ENCODE data around the gene TSEN2.
A peak's percentile ranks its signal among the peaks of the same experiment; 100 is the strongest.
"Not testable (repeated sequence)": the region's sequence is repeated elsewhere in the genome, so short reads cannot be mapped to it uniquely, and the experiment has no call there.

TSEN2 gene

DNA sequence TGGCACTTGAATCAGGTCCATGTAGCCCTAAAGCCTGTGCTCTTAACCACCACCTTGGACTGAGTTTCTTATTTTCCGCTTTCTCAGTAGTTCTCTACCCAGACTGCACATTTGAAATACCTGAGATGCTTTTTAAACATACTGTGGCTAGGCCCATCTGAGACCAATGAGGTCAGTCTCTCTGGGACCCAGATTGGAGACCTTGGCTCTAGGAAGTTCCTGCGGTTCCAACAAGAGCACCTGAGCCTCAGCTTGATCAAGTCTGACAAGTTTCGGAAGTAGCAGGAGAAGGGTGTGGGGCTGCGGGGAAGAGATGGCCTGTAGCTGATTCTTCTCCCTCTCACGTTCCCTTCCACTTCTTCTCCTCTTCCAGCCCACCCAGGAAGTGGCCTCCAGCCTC lies 11.5 kb upstream of the TSEN2 start:
- no peak for DNase-seq

DNA sequence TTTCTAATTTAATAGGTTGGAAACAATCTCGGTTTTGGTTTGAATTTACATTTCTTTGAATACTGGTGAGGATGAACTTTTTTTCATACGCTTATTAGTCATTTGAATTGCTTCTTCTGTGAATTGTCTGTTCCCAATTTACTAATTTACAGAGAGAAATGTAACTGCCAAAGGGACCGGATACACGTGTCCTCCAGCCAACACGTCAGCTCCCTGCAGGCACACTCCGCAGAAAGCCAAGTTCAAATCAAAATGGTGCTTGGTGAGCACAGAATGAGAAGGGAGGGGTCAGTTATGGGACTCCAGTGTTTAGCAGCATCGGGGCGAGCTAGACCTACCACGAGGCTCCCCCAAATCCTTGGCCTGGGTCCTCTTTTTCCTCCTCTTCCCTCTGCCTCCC lies 10.8 kb upstream of the TSEN2 start:
- DNase-seq, result no peak

DNA sequence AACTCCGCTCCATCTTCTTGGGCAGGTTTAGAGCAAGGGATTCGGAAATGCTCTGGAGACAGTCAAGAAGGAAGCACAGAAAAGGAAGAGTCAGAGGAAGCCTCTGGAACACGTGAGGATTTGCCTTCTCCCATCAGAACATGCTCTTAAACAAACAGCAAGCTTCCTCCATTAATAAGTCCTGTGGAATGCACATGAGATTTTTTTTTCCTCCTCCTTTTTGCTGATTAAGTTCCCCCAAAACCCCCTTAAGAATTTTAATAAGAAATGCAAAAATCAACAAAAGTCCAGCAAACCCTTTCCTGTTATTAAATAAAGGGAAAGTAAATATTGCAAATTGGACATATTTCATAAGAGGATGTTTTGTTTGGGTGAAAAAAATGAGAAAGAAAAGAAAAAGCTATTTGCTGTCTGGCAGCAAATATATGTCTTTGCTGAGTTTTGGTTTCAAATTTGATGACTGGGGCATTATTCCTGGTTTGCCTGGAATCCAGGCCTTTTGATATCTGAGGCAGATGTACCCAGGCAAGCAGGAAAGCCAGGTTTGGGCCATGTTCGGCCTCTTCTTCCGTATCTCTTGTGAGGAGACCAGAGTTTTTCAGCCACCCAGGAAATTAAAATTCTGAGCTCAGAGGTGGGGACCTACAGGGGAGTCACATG lies 7.9 kb upstream of the TSEN2 start:
- no peak for DNase-seq

DNA sequence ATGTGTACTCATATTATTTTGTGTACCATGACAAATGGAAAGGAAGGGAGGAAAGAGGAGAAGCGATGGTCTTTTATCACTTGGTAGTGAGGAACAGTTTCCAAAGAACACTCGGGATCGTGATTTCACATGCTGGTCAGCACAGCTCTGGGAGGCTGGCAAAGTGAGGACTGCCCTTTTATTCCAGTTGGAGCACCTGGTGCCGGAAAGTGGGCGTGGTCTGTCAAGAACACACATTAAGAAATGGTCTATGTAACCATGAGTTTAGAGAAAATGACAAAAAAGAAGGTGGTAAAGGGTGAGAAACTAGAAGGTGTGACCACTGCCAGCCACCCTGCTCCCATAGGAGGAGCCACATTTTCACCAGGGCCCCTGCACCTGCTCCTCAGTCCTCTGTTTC lies 7.0 kb upstream of the TSEN2 start:
- DNase-seq, result no peak

DNA sequence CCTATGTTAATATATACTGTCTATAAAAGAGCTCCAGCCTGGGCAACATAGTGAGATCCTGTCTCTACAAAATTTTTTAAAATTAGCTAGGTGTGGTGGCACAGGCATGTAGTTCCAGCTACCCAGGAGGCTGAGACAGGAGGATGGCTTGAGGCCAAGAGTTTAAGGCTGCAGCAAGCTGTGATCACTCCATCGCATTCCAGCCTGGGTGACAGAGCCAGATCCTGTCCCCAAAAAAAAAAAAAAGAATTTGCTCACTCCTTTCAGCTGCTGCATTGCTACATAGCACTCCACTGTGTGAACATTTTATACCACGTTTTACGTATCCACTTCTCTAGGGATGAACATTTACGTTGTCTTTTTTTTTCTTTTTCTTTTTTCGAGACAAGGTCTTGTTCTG lies 6.0 kb upstream of the TSEN2 start:
- no peak for DNase-seq

DNA sequence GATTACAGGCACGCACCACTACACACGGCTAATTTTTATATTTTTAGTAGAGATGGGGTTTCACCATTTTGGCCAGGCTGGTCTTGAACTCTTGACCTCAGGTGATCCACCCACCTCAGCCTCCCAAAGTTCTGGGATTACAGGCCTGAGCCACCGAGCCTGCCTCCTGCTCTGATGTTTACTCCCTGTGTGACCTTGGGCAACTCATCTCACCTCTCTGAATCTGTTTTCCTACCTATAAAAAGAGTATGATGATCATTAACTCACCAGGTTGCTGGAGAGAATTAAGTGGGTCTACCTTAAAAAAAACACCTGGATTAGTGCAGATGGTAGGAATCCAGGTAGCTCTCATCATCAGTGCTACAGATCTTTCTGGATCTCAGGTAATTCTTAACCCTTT lies 5.1 kb upstream of the TSEN2 start:
- DNase-seq, result not testable (repeated sequence)

DNA sequence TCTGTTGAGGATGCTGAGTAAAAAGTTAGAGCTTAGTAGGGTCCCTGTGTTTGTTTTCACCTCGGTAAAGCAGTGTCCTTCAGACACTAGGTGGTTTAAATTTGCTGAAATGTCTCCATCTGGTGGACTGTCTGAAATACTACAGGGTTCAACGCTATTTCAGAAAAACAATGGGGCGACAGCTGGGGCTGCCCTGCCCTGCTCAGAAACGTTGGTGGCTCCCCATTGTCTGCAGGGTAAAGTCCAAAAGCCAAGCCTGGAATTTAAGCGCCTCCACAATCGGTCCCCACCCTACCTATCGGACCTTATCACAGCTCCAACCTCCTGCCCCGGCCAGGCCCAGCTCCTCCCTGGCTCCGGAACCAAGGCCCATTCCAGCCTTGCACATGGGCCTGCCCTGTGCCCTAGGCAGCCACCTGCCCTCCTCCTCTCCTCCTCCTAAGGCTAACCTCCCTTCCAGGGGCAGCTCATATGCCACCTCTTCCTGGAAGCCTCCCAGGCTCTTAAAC lies 4.3 kb upstream of the TSEN2 start:
- DNase-seq, result peak; percentile 29

DNA sequence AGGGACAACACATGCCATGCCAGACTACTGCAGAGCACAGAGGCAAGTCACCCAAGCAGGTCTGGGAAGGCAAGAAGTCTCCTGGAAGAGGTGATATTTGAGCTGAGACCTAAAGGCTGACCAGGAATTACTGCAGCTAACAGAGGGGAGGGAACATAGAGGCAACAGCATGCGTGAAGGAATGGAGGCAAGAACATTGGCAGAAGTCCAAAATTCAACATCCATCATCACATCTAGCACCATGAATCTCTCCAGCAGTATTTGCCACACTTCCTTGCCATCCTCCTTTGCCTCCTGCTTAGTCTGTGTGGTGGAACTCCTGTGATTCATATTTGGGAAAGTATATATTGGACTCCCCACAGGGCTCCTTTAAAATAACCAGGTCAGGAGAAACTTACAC lies 870 bp upstream of the TSEN2 start:
- peak; percentile 6 for DNase-seq

DNA sequence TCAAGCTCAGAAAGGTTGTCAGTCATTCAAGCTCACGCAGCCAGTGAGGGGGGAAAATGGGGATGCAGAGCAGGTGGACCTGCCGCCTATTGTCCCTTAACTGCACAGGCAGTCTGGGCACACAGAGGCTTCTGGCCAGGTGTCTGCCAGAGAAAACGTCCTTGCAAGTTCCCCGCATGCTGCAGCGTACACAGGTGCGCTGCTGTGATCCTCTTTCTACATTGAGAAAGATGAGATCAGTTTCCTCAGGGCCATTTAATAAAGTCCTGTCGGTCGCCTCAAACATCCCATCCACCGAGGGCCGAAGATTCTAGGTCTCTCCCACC lies 445 bp upstream of the TSEN2 start:
- peak; percentile 48 for DNase-seq

DNA sequence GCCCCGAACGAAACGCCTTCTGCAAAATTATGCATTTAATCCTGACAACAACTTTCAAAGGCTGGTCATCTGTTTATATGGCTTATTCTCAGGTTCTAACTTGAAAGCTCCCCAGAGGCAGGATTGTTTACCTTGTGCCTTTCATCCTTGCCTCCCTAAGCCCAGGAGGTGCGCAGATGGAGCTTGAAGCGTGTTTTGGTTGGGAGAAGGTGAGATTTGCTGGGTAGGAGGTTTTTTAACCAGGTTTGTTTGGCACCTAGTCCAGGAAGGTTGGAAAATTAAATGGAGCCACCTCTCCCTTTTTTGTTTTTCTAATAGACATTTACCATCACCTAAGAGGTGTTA lies 675 bp downstream of the TSEN2 start:
- peak; percentile 11 for DNase-seq

DNA sequence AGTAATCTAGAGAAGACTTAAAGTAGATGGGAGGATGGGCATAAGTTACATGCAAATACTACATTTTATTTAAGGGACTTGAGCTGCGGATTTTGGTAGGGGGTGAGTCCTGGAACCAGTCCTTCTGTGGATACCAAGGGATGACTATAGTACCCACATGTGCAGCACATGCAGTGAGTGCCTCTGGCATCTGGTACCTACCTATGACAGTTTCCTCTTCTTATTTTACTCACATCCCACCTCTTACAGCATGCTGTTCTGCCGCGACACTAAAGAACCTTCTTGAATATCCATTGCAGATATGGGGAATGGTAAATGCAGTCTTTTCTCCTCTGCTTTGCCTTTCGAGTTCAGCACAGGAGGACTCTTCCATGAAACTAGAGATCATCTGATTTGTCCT lies 1.7 kb downstream of the TSEN2 start:
- no peak for DNase-seq

DNA sequence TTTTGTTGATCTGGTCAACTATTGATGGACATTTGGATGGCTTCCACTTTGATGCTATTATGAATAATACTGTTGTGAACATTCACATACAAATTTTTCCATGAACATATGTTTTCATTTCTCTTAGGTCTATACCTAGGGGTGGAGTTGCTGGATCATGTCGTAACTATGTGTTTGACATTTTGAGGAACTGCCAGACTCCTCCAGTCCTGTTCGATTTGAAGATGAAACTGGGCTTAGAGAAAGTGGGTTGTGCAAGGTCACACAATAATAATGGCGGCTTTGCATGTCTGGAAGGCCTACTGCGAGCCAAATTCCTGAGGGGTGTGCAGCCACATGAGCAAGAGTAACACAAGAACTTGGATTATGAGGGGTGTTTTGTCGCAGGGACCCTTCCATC lies 2.6 kb downstream of the TSEN2 start:
- DNase-seq, result no peak

DNA sequence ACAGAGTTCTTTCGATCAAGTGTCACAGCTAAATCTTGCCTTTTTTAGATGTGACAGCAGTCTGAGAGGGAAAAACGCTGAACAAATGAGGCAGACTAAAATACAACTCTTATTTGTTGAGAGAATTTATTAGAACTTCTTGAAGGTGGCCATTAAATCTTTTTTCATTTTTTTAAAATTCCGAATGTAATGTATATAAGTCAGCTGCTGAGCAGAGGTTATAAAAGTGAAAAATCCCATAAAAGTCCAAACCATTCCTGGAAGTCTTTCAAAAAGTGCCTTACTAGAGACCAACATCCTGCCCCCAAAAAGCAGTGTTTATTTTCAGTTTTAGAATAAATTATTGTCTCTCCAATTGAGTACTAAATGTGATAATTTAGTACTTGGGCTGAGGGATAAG lies 3.1 kb downstream of the TSEN2 start:
- no peak for DNase-seq

DNA sequence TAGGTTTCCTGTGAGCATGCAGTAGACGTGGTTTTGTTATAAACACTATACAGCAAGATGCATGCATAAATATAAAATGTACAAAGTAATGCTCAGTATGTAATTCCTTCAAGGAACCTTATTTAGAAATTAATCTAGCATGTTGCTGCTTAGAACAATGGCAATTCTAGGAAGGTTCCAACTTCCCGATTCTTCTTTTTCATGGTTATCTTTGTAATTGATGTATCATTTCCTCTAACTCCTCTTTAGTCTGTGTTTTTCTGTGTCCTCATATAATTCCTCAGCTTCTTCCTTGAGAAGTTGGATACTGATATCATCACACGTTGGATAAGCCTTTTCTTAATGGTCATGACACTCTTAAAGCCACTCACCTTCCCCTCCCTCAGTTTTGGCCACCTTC lies 3.5 kb downstream of the TSEN2 start:
- DNase-seq, result no peak

DNA sequence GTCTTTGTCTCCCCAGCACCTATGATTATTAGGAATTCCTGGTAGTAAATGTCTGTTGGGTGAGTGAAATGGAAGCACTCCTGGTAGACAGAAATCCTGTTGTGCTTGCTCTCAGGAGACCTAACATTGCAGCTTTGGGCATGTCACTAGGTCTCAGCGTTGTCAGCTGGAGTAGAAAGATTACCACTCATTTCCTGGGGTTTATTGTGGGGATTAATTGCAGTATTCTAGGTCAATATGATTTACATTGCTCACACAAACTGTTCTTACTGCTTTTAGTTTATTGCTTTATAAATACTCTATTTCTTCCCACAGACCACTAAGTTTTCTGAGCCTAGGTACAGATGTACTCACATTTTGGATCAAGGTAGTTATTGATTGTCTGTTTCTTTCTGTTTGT lies 5.1 kb downstream of the TSEN2 start:
- no peak for DNase-seq

DNA sequence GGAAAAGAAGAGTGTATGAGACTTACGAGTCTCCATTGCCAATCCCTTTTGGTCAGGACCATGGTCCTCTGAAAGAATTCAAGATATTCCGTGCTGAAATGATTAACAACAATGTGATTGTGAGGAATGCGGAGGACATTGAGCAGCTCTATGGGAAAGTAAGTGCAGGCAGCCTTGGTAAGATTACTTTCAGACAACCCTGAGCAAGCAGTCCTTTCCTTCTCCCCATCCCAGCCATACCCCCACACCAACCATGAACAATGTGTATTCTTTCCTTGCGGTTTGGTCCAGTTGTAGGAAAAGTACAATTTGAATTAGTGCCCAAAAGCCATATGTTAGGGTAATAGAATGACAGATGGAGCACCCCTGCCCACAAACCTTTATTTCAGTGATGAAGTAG lies 5.6 kb downstream of the TSEN2 start:
- no peak for DNase-seq

DNA sequence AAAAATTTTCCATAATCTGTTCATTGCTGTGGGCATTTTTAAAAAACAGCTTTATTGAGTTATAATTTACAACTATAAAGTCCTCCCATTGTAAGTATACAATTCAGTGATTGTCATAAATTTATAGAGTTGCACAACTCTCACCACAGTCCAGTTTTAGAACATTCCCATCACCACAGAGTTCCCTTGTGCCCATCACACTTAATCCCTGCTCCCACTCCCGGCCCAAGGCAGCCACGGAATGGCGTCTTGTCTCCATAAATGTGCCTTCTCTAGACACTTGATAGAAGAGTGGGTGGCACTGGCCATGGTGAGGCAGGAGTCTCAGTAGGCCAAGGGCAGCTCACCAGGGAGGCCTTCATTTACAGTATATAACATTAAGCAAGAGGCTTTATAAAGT lies 6.3 kb downstream of the TSEN2 start:
- DNase-seq, result no peak

DNA sequence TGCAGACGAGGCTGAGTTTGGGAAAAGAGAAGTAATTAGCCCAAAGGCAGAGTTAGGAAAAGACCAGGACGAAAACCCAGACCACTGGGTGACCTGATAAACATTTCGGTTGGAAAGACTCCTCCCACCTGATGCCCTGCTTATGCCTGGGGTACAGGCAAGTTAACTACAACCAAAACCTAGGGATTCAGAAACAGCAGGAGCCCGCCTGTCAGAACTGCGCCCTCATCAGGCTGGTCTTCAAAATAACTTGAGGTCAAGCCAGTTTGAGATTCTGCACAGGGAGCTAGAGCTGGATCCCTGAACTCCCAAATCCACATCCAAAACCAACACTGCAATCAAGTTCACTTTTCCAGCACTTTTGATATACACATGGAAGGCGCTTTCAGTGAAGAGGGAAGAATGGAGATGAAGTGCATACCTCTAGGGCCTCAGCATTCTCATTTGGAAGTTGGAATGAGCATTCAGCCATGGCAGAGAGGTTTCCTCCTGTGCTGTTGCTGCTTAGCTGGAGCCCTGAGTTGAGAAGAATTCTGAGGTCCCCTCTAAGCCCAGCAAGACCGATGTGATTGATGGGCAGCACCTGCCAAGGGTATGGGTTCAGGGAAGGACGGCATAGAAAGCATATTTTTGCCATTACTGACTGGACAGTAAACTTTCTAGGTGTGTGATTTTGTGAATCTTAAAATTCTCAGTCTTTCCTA lies 11.6 kb downstream of the TSEN2 start:
- DNase-seq, result no peak

DNA sequence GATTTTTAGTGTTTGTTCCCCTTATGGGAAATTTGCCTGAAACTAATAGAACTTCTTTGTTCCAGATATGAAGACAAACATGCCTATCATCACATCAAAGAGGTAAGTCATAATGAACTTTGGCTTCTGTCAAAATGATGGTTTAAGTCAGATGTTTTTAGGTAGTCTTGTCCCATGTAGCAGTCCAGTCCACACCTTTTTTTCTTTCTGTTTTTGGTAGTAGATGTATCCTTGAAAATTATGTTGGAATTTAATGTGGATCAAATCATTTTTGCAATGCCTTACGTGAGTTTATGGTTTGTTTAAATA lies 12.1 kb downstream of the TSEN2 start:
- no peak for DNase-seq

DNA sequence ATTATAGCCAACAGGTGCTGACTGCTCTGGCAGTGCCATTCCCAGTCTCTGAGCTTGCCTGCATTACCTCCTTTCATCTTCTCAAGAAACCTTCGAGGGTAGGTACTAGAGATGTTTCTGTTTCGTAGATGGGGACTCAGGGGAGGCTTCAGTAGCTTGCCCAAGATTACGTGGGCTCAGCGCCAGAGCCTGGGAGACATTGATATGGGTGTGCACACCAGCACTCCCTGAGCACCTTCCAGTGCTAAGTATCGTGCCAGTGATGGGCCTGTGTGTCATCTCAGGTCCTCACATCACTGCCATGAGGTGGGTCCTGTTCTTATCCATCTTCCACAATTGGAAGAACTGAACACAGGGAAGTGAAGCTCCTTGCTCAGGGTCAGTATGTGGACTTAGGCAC lies 15.2 kb downstream of the TSEN2 start:
- DNase-seq, result no peak

DNA sequence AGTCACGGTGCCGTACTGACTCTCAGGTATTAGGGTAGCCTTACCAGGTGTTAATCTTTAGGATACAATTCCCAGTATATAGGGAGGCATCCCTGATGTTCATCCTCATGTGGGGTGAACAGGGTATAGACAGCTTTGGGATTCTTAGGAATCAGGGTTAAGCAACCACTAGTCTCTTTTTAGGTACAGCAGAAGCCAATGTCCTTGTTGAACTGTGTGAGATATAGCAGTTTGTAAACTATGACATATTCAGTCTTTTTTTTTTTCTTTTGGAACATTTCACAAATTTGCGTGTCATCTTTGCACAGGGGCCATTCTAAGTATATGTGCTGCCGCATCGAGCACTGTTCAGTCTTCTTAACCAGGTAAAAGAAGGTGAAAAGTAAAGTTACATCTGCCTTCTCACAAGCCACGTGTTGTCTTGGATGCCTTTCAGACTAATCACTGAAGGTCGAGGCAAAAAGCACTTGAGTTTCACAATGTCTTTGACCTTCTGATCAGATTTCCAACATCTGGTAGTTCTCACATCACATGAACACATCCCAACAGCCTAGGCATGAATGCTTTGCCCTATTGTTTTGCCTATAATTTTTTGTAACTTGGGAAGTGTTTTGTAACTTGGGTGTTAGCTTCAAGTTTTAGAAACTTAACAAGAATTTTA lies 17.2 kb downstream of the TSEN2 start:
- DNase-seq, result no peak

DNA sequence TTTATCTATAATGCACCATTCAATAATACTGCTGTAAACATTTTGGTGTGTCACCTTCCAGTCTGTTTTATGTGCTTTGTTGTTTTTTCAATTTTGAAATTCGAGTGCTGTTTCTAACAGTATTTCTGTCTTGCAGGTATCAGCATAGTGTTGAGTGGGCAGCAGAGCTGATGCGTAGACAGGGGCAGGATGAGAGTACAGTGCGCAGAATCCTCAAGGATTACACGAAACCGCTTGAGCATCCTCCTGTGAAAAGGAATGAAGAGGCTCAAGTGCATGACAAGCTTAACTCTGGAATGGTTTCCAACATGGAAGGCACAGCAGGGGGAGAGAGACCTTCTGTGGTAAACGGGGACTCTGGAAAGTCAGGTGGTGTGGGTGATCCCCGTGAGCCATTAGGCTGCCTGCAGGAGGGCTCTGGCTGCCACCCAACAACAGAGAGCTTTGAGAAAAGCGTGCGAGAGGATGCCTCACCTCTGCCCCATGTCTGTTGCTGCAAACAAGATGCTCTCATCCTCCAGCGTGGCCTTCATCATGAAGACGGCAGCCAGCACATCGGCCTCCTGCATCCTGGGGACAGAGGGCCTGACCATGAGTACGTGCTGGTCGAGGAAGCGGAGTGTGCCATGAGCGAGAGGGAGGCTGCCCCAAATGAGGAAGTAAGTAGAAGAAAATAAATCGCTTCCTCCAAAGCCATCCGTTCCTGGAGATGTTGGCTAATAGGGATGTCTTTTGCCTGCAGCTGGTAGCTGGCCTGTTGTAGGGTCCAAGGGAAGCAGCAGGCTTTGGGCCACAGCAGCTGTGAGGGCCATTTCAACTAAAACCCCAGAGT lies 19.1 kb downstream of the TSEN2 start:
- DNase-seq, result peak; percentile 54

DNA sequence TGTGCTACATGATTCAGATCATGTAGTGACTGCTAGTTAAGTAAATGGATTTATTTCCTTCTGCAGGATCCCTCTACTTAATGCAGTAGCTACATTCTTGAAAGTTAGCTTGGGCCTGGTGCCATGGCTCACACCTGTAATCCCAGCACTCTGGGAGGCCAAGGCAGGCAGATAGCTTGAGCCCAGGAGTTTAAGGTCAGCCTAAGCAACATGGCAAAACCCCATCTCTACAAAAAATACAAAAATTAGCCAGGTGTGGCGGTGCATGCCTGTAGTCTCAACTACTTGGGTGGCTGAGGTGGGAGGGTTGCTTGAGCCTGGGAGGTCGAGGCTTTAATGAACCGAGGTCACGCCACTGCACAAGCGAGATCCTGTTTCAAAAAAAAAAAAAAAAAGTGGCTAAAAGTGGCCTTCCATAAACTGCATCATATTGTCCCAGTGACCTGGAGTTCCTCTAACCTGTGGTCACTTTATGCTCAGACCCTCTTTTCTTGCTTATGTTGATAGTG lies 22.0 kb downstream of the TSEN2 start:
- no peak for DNase-seq
